Hepatocyte (in vitro differentiated cells): ENCODE data around the gene STXBP4.

Experiments used
- EZH2 ChIP-seq: fragments of 200-600 bp; sonication (generic); IDR thresholded peaks from 2 replicates; pipeline ENCODE4 v1.6.1; 2016; ENCODE audit warnings: antibody characterized with exemption, mild to moderate bottlenecking, borderline replicate concordance
- TF ChIP-seq, protein P1 (sequence below): fragments of 200-600 bp; sonication (generic); IDR thresholded peaks from 2 replicates; pipeline ENCODE4 v1.5.1; 2016; ENCODE audit warnings: antibody characterized with exemption, mild to moderate bottlenecking; ENCODE audit not compliant: poor library complexity

DNA sequence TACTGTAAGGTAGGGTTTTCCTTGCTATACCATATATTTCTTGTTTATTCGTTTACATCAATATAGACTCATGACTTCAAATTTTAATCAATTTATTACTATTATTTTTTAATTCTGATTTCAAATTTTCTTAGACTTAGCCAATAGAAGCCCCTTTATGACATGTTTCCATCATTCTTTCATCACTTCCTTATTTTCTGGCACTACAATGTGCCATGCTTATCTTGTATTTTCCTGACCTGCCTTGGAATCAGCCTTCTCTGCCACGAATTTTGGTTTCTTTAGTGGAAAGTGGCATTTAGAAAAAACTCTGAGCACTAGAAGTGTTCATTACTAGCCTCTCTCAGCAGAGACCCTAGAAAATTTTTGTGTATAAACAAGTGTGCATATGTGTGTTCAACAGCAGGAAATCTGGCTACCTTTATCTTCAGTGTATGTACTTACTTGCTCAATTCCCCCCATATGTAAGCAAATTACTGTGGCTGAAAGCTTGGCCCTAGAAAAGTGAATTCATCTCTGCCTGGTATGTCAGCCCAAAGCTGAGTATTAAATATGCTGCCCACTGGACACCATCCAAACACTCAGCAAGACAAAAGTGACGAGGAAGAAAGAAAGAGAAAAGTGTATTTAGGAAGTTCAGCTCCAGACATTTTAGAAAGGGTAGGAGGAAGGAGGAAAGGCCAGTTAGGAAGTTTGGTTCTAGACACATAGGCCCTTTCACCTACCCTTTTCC lies 4.0 kb downstream of the STXBP4 start:
- TF ChIP-seq EZH2 = no peak
- TF ChIP-seq, protein P1, sequence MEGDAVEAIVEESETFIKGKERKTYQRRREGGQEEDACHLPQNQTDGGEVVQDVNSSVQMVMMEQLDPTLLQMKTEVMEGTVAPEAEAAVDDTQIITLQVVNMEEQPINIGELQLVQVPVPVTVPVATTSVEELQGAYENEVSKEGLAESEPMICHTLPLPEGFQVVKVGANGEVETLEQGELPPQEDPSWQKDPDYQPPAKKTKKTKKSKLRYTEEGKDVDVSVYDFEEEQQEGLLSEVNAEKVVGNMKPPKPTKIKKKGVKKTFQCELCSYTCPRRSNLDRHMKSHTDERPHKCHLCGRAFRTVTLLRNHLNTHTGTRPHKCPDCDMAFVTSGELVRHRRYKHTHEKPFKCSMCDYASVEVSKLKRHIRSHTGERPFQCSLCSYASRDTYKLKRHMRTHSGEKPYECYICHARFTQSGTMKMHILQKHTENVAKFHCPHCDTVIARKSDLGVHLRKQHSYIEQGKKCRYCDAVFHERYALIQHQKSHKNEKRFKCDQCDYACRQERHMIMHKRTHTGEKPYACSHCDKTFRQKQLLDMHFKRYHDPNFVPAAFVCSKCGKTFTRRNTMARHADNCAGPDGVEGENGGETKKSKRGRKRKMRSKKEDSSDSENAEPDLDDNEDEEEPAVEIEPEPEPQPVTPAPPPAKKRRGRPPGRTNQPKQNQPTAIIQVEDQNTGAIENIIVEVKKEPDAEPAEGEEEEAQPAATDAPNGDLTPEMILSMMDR = no peak
